GM18907 (cell line): ENCODE data around the gene TBX6.
"Not testable (repeated sequence)": the region's sequence is repeated elsewhere in the genome, so short reads cannot be mapped to it uniquely, and the experiment has no call there.

Experiments
- ATAC-seq: cut with Tn5 transposase; IDR thresholded peaks from one replicate; pipeline ENCODE4 v1.9.1; 2021; ENCODE audit warnings: mild to moderate bottlenecking, moderate library complexity; ENCODE audit not compliant: unreplicated experiment

The TBX6 gene

DNA sequence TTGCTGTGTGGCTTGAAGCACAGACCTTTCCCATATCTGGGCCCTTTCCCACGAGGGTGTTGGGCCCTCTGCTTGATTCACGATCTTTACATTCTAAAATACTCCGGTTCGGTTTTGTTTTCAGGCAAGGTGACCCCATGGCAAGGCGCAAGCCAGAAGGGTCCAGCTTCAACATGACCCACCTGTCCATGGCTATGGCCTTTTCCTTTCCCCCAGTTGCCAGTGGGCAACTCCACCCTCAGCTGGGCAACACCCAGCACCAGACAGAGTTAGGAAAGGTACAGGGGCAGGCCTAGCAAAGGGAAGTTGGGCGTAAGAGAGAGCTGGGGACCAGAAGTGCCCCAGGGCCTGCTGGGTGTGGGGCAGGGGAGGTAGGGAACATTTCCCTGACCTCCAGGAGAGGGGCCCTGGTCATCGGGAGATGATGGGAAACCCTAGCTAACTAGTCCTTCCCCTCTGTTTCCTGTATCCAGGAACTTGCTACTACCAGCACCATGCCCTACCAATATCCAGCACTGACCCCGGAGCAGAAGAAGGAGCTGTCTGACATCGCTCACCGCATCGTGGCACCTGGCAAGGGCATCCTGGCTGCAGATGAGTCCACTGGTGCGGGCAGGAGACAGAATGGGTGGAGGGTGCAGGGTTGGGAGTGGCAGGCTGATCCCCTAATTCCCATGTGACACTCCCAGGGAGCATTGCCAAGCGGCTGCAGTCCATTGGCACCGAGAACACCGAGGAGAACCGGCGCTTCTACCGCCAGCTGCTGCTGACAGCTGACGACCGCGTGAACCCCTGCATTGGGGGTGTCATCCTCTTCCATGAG is 24.8 kb downstream of the TBX6 start:
- ATAC-seq, result no peak

DNA sequence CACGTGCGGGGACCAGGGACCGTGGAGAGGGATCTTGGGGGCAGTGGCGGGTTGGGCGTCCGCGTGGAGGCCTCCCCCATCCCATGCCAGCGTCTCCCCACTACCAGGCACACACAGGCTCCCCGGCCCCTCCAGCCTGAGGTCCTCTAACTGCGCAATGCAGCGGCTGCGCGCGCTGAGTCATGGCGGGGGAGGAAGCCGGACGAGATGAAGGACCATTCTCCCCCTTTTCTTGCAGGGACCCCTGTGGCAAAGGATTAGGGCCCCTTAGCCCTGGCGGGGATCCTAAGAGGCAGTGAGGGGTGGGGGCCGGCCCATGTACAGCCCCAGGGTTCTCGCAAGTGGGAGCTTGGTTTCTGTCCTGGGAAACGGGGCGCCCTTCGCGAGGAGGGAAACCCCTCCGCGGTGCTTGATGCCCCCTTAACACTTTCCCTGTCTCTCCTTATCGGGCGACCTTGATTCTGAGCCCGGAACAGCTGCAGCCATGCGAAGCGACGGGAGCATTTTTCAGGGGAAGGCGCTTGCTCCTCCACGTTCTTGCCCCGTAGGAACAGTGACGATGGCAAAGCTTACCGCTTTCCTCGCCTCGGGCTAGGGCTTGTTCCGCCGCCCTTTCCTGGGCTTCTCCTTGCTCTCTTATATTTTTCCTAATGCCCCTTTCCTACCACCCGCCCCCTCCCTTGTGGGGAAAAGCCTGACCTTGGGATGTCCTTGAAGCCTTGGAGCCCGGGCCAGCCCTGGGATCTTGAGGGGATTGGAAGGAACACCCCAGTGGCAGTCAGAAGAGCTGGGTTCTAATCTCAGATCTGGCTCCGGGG is 25.6 kb downstream of the TBX6 start:
- peak; percentile 2 for ATAC-seq

DNA sequence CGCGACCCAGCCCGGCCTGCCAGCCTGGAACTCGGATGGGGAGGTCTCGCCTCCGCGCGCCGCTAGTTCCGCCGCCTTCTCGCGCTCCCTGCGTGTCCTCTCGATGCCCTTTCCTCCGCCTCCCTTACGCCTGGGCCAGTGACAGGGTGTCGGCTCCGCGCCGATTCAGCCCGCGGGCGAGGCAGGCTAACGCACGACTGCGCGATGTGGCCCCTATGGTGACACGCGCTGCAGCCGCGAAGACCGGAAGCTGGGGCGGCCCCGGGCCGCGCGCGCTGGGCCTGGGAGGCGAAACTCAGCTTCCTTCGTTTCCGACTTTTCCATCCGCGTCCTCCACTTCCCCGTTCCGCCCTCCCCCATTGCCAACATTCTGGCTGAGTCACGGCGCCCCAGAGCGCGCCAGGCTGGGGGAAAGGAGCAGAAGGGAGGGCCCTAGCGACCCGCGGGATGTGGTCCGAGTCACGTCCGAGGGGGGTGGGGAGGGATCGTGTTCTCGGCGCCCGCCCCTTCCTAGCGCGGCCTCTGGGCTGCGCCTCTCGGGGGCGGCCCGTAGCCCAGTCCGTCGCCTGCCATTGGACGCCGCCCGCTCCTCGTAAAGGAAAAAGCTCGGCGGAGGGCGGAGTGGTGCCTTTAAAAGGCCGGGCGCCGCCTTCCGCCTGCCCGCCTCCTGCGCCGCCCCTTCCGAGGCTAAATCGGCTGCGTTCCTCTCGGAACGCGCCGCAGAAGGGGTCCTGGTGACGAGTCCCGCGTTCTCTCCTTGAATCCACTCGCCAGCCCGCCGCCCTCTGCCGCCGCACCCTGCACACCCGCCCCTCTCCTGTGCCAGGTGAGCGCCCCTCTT is 26.4 kb downstream of the TBX6 start, which contains the start of gene ALDOA:
TSS of gene ALDOA (plus strand) at position 659 of the 841 bp plus-strand sequence. CDS start 1,138 bp downstream, outside the sequence.
- peak; percentile 77 for ATAC-seq

DNA sequence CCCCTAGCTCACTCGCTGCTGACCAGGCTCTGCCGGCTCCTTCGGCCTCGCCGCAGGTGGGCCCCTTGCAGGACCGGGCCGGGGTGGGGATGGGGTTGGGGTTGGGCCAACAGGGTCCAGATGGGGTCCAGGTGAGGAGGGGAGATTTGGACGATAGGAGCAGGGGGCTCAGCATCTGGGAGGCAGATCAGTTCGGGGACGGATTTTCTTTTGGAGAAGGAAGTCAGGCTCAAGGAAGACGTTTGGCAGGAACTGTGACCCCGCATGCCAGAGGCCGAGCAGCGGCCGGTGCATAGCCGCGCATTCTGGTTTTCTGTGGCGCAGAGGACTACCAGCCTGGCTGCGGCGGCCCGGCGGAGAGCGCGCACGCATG is 27.0 kb downstream of the TBX6 start:
- ATAC-seq, result peak; percentile 2

DNA sequence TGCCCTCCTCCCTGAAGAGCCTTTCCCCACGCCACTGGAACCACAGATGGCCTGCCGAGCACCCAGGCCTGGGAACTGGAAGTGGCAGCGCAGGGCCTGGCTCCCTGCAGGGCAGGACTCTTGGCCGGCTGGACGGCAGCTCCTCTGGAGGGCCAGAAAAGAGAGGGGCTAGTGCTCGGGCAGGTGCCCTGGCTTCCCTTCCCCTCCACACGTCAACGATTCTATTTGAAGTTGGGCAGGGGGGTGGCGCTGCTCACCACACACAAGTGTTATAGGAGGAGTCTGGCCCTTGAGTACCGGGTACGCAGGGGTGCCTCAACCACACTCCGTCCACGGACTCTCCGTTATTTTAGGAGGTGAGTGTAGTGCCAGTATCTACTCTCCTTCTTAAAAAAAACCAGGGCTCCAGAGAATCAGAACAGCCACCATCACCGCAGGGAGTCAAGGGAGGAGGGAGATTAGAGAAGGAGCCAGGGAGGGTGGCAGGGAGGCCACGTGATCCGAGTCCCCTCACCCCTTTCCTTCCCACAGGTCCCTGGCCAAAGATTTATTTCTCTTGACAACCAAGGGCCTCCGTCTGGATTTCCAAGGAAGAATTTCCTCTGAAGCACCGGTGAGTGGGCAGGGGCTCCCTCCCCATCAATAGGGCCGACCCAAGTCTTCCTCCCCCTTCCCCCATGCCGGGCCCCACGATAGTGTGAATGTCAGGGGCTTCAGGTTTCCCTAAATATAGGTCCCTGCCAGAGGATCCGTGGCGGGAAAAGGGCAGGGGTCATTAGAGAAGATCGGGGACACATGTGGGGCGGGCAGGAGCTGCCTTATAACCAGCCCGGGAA is 27.6 kb downstream of the TBX6 start:
- peak; percentile 35 for ATAC-seq

DNA sequence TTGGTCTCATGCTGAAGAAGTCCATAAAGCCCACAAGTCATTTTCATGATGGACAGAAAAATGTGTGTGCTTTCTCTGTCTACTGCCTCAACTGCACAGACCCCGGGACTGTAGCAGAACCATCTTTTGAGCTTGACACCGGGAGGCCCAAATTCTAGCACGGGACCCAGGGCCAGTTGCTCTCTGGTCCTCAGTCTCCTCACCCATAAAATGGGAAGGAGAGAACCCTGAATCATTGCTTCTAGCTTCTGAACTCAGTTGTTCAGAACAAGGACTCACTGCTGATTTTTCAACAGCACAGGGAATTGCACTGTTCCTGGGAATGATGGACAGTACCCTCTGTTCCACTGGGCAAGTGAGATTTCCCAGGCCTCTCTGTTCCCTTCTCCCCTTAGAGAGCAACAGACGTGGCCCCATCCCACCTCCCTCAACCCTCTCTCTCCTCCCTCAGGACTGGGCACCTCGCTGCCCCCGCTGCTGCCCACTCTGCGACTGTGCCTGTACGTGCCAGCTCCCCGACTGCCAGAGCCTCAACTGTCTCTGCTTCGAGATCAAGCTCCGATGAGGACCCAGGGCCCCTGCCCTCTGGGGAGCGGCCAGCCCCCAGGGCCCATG is 28.3 kb downstream of the TBX6 start:
- peak; percentile 1 for ATAC-seq

DNA sequence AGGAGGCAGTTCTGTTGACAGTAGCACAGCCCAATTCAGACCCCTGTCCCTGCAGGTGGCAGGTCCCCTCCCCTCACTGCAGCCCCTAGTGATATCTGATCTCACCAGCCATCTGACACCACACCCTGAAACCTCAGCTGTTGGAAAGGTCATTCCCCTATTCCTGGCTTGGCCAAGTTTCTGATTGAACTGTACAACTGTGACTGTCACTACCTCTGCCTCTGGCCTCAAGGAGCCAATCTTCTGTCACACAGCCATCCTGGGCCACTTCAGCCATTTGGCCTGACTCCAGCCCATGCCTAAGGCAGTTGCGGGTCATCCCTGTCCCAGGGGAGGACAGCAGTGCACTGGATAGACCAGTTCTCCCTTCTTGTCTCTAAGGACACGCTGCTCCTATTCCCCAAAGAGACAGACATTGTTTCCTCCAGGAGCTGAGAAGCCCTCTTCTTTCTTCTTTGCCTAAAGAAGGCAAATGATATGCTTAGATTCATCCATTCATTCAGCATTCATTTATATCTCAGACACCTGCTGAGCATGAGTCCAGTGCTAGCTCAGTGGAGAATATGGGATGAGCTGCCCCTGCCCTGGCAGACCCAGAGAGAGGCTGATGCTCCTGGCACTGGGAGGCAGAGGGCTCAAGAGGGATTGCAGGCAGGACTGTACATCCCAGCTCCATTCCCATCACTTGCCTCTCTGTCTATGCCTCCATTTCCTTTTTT is 30.7 kb downstream of the TBX6 start:
- no peak for ATAC-seq

DNA sequence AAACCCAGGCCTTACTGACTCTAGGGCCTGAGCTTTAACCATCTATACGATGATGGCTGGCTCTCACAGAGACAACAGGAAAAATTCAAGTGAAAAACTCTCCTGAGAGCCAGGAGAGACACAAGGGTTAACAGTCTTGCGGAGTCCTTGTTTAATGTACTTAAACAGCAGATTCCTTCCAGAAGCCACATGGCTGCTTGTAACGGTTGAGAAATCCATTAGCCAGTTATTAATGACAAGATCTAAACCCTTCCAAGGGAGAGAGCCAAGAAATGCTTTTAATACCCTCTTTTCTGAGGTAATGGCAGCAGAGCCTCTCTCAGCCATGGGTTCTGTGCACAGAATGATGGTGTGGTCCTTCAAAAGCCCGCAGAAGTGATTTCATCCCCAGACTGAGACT is 31.4 kb downstream of the TBX6 start:
- ATAC-seq, result no peak

DNA sequence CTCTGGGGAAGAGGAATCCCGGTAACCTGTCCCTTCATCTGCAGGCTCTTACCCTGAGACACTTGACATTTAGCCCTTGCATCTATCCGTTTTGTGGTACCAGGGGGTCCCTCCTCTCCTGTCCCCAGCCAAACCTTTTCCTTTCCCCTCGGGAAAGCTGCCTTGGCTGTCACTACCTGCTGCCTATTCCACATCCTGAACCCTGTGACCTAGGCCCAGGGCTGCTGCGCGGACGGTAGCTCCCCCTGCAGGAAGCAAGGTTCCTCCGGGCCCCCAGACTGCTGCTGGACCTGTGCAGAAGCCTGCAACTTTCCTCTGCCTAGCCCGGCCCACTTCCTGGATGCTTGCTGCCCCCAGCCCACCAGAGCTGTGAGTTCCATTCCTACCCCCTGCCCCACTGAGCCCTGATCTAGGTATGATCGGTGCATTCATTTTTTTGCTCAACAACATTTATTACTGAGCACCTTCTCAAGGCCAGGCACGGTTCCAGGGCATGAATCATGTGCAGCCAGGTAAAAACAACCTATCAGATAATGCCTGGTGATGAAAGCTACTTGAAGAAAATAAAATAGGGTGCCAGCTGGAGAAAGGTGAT is 36.7 kb downstream of the TBX6 start:
- ATAC-seq, result no peak

DNA sequence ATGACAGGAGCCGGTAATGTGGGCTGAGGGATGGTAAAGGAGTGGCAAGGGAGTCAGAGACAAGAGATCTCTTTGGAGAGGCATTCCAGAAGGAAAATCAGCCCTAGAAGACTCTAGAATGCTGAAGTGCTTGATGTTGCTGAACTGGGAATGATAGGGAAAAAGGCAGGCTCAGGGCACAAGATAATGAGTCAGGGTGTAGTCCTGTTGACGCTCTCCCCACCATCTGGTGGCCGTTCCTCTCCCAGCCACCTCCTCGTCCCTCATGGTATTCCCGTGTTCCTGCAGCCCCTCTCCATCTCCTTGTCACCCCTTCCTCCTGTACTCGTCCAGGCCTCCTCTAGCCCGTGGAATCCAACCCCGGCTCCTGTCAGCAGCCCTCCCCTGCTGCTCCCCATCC is 37.3 kb downstream of the TBX6 start:
- no peak for ATAC-seq

DNA sequence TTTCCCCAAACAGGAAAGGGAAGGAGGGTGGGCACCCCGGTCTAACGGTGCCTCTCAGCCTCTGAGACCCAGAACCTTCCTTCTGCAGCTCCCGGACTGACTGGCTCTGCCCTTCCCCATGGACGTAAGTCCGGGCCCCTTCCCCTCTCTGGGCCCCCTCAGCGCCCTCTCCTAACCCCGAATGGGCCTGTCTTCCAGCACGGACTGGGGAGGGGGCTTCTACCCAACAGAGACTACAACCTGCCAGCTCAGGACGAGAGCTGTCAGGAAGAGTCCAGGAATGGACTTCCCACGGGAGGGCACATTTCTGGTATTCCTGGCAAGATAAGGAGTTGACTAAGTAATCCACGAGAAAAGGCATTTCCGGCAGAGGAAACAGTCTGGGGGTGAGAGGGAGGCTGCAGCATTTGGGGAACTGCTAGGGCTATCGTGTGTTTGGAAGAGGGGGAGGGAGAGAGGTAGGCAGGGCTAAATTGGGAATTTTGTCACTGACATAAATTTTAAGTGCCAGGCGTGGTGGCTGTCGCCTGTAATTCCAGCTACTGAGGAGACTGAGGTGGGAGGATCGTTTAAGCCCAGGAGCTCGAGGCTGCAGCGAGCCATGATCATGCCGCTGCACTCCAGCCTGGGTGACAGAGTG is 38.2 kb downstream of the TBX6 start:
- ATAC-seq, result peak; percentile 18

DNA sequence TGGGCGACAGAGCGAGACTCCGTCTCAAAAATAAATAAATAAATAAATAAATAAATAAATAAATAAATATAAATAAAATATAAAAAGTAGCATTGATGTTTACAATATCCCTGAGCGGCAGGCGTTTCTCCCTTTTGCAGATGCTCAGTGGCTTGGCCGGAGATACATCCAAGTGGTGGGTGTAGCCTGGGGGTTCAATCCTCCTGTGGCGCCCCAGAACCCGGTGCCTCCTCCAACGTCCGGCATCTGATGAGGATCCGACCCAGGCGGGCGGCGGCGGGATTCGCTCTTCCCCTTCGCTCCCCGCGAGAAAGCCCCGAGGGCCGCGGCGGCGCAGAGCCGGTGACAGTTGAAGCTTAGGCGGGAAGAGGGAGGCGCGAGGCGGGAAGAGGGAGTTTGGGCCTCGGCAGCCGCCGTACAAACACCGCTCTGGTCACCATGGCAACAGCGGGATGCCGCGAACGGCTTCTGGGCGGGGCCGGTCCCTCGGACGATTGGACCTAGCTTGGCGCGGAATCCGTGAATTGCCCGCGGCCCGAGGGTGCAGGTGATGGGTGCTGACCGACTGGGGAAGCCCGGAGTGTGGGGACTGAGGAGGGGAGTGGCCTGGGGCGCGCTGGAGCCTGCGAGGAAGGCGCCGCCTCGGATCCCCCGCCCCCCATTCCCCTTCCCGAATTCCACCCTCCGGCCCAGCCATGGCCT is 38.9 kb downstream of the TBX6 start:
- peak; percentile 66 for ATAC-seq

DNA sequence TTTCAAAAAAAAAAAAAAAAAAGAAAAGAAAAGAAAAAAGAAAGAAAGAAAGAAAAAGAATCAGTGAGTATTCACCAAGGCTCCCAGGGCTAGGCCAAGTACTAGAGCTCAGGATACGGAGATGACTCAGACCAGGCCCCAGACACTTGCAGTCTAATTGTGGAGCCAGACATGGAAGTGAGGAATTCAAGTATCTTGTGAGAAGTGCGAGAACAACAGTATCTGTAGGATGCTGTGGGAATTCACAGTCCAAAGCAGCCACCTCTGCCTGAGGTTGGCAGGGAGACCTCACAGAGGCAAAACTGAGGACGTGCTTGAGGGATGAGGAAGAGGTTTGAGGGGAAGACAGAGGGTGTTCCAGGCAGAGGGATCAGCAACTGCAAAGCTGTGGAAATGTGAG is 40.2 kb downstream of the TBX6 start:
- no peak for ATAC-seq

DNA sequence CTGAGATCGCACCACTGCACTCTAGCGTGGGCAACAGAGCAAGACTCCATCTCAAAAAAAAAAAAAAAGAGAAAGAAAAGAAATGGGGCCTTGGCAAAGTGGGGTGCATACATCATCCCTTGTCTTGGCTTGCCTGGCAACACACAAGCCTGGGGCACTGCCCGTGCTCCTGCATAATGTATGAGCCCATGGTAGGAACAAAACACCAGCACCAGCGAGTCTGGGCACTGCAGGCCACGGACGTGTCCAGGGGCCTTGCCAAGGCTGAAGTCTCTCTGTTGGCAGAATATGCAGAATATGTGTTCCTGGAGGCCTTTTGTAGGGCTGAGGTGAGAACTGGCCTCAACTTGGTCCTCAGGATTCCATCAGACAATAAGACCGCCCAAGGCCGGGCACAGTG is 41.9 kb downstream of the TBX6 start:
- no peak for ATAC-seq

DNA sequence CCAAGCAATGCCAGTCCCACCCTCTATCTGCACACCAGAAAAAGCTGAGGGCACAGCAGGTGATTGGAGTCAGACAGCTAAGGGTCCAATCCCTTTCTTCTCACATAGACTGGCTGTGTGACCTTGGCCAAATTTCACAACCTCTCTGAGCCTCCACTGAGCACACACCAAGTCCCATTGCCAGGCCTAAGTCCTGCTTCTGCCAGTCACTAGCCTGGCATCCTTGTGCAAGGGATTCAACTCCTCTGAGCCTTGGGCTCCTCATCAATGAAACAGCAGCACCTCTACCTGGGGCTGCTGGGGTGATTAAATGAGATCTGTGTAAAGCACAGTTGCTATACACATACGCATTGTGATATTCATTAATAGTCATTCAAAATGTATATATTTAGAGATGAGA is 45.1 kb downstream of the TBX6 start:
- ATAC-seq, result no peak

DNA sequence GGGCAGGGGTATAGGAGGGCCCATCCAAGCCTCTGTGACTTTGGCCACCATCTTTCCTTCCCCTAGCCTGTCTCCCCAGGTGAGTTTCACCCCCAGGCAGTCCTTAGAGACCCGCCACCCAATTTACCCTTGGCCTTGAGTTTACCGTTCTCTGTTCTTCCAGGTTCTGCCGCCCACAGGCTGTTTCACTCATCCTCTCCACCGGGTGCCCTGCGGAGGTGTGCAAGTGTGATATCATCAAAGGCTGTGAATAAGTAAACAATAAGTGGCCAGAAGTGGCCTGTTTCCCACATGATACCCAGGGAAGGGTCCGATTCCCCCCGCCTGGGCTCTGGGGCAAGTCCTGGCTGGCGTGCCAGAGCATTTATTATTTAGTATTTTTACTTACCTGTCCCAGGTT is 45.5 kb downstream of the TBX6 start:
- ATAC-seq, result no peak

DNA sequence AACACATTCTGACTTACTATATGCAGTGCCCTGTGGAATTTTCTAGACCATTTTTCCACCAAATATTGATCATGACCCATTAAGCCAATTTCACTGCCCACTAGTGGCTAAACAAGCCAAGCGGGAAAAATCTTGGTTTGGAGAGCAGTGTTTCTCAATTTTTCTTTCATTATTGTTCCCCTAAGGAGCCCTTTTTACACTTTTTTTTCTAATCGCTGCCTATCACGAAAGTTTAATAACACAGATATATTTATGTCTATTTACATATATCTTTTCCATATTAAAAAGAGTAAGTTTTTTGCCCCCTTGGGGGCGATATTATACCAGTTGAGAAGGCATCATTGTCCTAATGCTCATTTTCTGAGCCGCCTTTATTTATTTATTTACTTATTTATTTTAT is 49.9 kb downstream of the TBX6 start:
- ATAC-seq, result no peak

DNA sequence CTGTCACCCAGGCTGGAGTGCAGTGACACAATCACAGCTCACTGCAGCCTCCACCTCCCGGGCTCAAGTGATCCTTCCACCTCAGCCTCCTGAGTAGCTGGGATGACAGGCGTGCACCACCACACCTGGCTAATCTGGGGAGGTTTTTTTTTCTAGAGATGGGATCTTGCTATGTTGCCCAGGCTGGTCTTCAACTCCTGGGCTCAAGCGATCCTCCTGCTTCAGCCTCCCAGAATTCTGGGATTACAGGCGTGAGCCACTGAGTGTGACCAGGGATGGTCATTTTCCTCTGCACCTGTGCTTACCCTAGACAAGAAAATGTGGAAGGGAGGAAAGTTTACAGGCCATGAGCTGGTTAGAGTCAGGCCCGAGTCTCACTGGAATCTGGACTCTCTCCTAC is 51.0 kb downstream of the TBX6 start:
- ATAC-seq, result not testable (repeated sequence)
